Fibroblast of lung (primary cell): Measurements from ENCODE around the gene COL24A1. TPM values are rescaled to one million over a fixed set of nuclear protein-coding genes. Genes with fewer than 3 reads are reported as not detected.

Experiments
- DNase-seq, 2 donors: peaks; one replicate each; pipeline versions ENCODE4 v3.0.0 to v3.0.0-alpha.2; 2010; ENCODE audit warnings: low read depth in 2 of 2
- H2AFZ ChIP-seq: 2 replicates; pipeline ENCODE4 v1.5.1; 2012; ENCODE audit warnings: low read length, control low read depth, inconsistent platforms
- H3K27ac ChIP-seq: 2 replicates; pipeline ENCODE4 v1.5.1; 2011; ENCODE audit warnings: low read length, control low read depth; ENCODE audit not compliant: insufficient read depth
- H3K27me3 ChIP-seq: 2 replicates; pipeline ENCODE4 v1.5.1; 2011; ENCODE audit warnings: mild to moderate bottlenecking, low read length; ENCODE audit not compliant: control insufficient read depth, insufficient read depth
- H3K36me3 ChIP-seq: 2 replicates; pipeline ENCODE4 v1.5.1; 2011; ENCODE audit warnings: low read length; ENCODE audit not compliant: control insufficient read depth, insufficient read depth
- H3K4me1 ChIP-seq: 2 replicates; pipeline ENCODE4 v1.5.1; 2011; ENCODE audit warnings: low read length; ENCODE audit not compliant: control insufficient read depth, insufficient read depth; ENCODE audit errors: extremely low read depth
- H3K4me2 ChIP-seq: 2 replicates; pipeline ENCODE4 v1.5.1; 2011; ENCODE audit warnings: low read length, control low read depth; ENCODE audit not compliant: insufficient read depth; ENCODE audit errors: extremely low read depth
- H3K4me3 ChIP-seq, 4 experiments: fragments of 200-600 bp in 1 of 4; sonication (generic) in 1 of 4; replicated peaks in 1 of 4; 2 replicates each; pipeline ENCODE4 v1.5.1; 2011 to 2016; ENCODE audit warnings: low read length in 4 of 4, low read depth in 3 of 4, mild to moderate bottlenecking in 3 of 4, control low read depth in 2 of 4, inconsistent platforms in 1 of 4, mixed read lengths in 1 of 4; ENCODE audit not compliant: insufficient read depth in 1 of 4; ENCODE audit errors: control extremely low read depth in 1 of 4
- H3K79me2 ChIP-seq: 2 replicates; pipeline ENCODE4 v1.5.1; 2012; ENCODE audit warnings: mild to moderate bottlenecking, low read length, inconsistent platforms; ENCODE audit not compliant: control insufficient read depth, insufficient read depth
- H3K9ac ChIP-seq: 2 replicates; pipeline ENCODE4 v1.5.1; 2011; ENCODE audit warnings: mild to moderate bottlenecking, low read length, control low read depth; ENCODE audit not compliant: insufficient read depth
- H3K9me3 ChIP-seq: 2 replicates; pipeline ENCODE4 v1.5.1; 2012; ENCODE audit warnings: low read depth, low read length; ENCODE audit not compliant: control insufficient read depth, insufficient read depth
- H4K20me1 ChIP-seq: 2 replicates; pipeline ENCODE4 v1.5.1; 2011; ENCODE audit warnings: low read length; ENCODE audit not compliant: control insufficient read depth, insufficient read depth; ENCODE audit errors: extremely low read depth
- EZH2 ChIP-seq: IDR thresholded peaks from 2 replicates; pipeline ENCODE4 v1.5.1; 2012; ENCODE audit warnings: low read length, control low read depth, mild to moderate bottlenecking; ENCODE audit errors: missing control alignments
- polyA minus RNA-seq: library from RNA; depleted of rRNA, polyadenylated mRNA; stranded (reverse); fragments of >200 nt; gene quantifications from 2 replicates; pipeline ENCODE4 v1.2.3, GENCODE V29; 2011; ENCODE audit warnings: low replicate concordance
- polyA plus RNA-seq, 2 donors: library from polyadenylated mRNA; depleted of rRNA in 1 of 2; stranded (reverse) in 1 of 2; unstranded in 1 of 2; fragments of >200 nt; gene quantifications; 2 replicates each; pipeline ENCODE4 v1.2.1, GENCODE V29; 2011 to 2012; ENCODE audit warnings: missing spikeins in 1 of 2
- total RNA-seq: library from RNA; depleted of rRNA; stranded (reverse); fragments of >200 nt; gene quantifications from 2 replicates; pipeline ENCODE4 v1.2.1, GENCODE V29; 2014
- TF ChIP-seq, protein P1 (sequence below), 2 donors: IDR thresholded peaks in 1 of 2; conservative IDR thresholded peaks in 1 of 2; 1 replicate in 1 of 2; 2 replicates in 1 of 2; pipeline ENCODE4 v1.5.1; 2011 to 2012; ENCODE audit warnings: low read length in 2 of 2, control low read depth in 1 of 2, inconsistent platforms in 1 of 2, low read depth in 1 of 2, mild to moderate bottlenecking in 1 of 2

The COL24A1 gene
- 2.8 and 3.3 TPM in 2 replicates for total RNA-seq
- polyA plus RNA-seq, result 0.31 and 0.97 TPM in 2 replicates
- polyA plus RNA-seq (2012), result 0.35 and 0.62 TPM in 2 replicates
- polyA minus RNA-seq, result 0.27 TPM in 1 of 2 replicates, not detected in the other

DNA sequence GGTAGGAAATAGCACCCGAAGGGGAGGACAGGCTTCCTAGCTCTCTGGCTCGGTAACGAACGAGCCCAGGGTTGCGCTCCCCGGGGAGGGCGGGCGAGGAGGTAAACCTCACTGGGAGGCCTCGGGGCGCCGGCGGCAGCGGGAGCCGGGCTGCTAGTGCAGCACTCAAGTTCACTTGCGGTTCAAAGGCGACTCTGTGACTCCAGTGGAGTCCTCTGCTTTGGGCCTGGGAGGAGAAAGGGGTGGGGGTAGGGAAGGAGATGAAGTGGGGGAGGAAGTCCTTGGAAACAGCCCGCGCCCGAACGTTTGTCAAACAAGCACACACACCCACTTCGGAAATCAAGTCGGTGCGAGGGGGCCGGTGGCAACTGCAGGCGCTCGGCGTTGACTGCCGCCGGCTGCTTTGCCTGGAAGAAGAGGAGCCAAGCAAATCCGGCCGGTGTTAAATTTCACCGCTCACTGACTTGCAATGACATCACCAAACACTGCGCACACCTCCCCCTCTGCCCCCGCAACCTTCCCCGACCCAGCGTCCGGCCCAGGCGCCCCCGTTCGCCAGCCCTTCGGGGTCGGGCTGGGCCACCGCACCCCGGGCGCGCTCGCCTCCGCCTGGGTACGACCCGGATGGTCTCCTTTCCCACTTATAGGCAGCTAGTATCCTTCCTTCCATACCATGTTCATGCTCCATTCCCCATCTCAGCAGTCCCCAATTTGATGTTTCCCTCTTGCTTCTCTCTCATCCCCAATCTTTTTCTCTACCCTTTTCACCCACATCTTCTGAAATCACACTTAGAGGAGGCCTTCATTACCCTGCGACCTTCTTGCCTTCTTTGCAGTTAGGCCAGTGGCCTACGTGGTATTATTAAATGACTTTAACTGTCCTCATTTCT lies at the start of gene COL24A1:
TSS of gene COL24A1 (minus strand) at position 207 of the 890 bp plus-strand sequence. CDS start 376 bp downstream, outside the sequence.
- Histone ChIP-seq H3K4me2 (peak within 1 kb of the TSS; percentile 84), H4K20me1 (no peaks in the 10 kb centered on the region), H3K9me3 (no peaks in the 10 kb centered on the region), H2AFZ (peak within 1 kb of the TSS; percentile 66), H3K4me1 (peaks cover 3% of the 10 kb centered on the region), H3K27me3 (no peaks in the 10 kb centered on the region), H3K36me3 (no peaks in the 10 kb centered on the region), H3K4me3 (peak within 1 kb of the TSS; percentile 12 to 61 (median 40)), H3K79me2 (no peaks in the 10 kb centered on the region), H3K27ac (peak within 1 kb of the TSS; percentile 31), H3K9ac (no peak within 1 kb of the TSS)
- DNase-seq, result peak; percentile 71 to 82
- TF ChIP-seq, protein P1, sequence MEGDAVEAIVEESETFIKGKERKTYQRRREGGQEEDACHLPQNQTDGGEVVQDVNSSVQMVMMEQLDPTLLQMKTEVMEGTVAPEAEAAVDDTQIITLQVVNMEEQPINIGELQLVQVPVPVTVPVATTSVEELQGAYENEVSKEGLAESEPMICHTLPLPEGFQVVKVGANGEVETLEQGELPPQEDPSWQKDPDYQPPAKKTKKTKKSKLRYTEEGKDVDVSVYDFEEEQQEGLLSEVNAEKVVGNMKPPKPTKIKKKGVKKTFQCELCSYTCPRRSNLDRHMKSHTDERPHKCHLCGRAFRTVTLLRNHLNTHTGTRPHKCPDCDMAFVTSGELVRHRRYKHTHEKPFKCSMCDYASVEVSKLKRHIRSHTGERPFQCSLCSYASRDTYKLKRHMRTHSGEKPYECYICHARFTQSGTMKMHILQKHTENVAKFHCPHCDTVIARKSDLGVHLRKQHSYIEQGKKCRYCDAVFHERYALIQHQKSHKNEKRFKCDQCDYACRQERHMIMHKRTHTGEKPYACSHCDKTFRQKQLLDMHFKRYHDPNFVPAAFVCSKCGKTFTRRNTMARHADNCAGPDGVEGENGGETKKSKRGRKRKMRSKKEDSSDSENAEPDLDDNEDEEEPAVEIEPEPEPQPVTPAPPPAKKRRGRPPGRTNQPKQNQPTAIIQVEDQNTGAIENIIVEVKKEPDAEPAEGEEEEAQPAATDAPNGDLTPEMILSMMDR (conservative IDR thresholded peaks at IDR 0.05 in 1 of 2, IDR thresholded peaks at IDR 0.05 in 1 of 2; ENCODE audit: low read depth in 1 of 2, low read length in 2 of 2), result no peak
- TF ChIP-seq EZH2, result no peak

DNA sequence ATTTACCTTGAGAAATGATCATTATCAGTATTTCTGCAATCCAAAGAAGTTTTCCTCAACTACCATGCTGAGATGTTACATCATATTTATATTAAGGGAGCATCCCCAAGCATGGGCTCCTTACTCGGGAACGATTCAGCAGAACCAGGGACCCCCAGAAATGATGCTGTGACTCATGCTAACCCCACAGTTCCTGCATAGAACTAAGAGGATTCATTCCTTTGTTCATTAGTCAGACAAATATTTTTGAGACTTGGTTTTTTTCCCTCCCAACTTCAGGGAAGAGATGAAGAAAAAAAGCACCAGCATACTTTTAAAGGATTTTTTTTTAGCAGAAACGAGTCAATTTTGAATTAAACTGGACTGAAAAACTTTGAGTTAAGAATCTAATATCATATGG lies 49.2 kb upstream of the COL24A1 start:
- TF ChIP-seq, protein P1 (conservative IDR thresholded peaks at IDR 0.05 in 1 of 2, IDR thresholded peaks at IDR 0.05 in 1 of 2; ENCODE audit: low read depth in 1 of 2, low read length in 2 of 2), result no peak
- TF ChIP-seq EZH2, result no peak
- Histone ChIP-seq H3K79me2 (no peaks in the 10 kb centered on the region), H3K4me2 (no peak overlapping the region), H3K9ac (no peak overlapping the region), H3K27me3 (no peaks in the 10 kb centered on the region), H2AFZ (no peak overlapping the region), H4K20me1 (no peaks in the 10 kb centered on the region), H3K9me3 (no peaks in the 10 kb centered on the region), H3K27ac (no peak overlapping the region), H3K4me3 (no peak overlapping the region), H3K4me1 (peaks cover 2% of the 10 kb centered on the region), H3K36me3 (no peaks in the 10 kb centered on the region)
- peak in 1 of 2 donors; percentile 75 for DNase-seq

- H4K20me1 ChIP-seq, result no peaks in the 10 kb centered on the region
- H3K27ac ChIP-seq, result no peak overlapping the region
- no peaks in the 10 kb centered on the region for H3K27me3 ChIP-seq
- no peak overlapping the region for H3K9ac ChIP-seq
- H2AFZ ChIP-seq, result no peak overlapping the region
- no peak for TF ChIP-seq EZH2
- TF ChIP-seq, protein P1 (conservative IDR thresholded peaks at IDR 0.05 in 1 of 2, IDR thresholded peaks at IDR 0.05 in 1 of 2; ENCODE audit: low read depth in 1 of 2, low read length in 2 of 2), result no peak
- no peaks in the 10 kb centered on the region for H3K9me3 ChIP-seq
- no peak overlapping the region for H3K4me3 ChIP-seq
- no peaks in the 10 kb centered on the region for H3K36me3 ChIP-seq
- H3K4me1 ChIP-seq, result no peaks in the 10 kb centered on the region
- H3K4me2 ChIP-seq, result no peak overlapping the region
- H3K79me2 ChIP-seq, result no peaks in the 10 kb centered on the region
- no peak for DNase-seq
These were observed 46.2 kb upstream of the COL24A1 start for GRCh38 chr1:86202552-86203340.
